Stomach smooth muscle (tissue), 2 donors: ENCODE data around the gene CLHC1.

Experiments used
- H3K27ac ChIP-seq: one replicate; pipeline ENCODE4 v1.7.0; 2013; ENCODE audit warnings: mild to moderate bottlenecking, low read length, inconsistent platforms
- H3K27me3 ChIP-seq, 2 donors: one replicate each; pipeline ENCODE4 v1.7.0; 2013; ENCODE audit warnings: low read length in 2 of 2; ENCODE audit not compliant: insufficient read depth in 2 of 2, control insufficient read depth in 1 of 2
- H3K36me3 ChIP-seq, 2 donors: one replicate each; pipeline ENCODE4 v1.7.0; 2013; ENCODE audit warnings: low read length in 2 of 2; ENCODE audit not compliant: control insufficient read depth in 2 of 2, insufficient read depth in 2 of 2
- H3K4me1 ChIP-seq: one replicate; pipeline ENCODE4 v1.7.0; 2013; ENCODE audit warnings: low read length; ENCODE audit not compliant: control insufficient read depth, insufficient read depth
- H3K4me3 ChIP-seq, 2 donors: one replicate each; pipeline ENCODE4 v1.7.0; 2013; ENCODE audit warnings: low read length in 2 of 2
- H3K9ac ChIP-seq, 2 donors: one replicate each; pipeline ENCODE4 v1.7.0; 2013; ENCODE audit warnings: low read length in 2 of 2, mild to moderate bottlenecking in 1 of 2
- H3K9me3 ChIP-seq, 2 donors: one replicate each; pipeline ENCODE4 v1.7.0; 2013; ENCODE audit warnings: low read length in 2 of 2; ENCODE audit not compliant: control insufficient read depth in 2 of 2
- donor health status: healthy.
- donor health status: Pancreatic carcinoma.

Gene CLHC1

DNA sequence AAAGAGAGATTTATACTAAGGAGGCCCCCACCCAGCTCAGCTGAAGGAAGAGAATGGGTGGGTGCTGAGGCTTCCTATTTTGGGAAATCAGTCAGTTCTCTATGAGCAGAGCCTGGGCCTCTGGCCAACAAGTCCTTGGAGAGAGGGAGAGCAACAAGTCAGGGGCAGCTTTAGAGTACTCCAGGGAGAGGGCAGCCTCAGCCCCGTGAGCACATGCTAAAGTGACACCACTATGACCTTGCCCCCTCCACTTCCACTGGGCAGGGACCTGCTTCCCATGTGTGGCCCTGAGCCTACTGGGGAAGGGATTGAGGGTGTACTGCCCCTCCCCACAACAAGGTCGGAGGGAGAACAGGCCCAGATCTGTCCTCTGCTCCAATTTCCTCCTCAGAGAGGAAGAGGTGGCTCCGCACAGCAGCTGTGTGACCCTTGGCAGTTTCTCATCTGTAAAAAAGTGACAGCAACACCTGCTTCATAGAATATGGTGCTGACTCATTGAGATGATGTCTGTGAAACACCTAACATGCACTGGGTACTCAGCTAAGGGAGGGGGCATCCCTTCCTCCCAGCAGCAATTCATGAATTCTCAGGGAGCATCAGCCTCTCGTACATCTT is 72.9 kb downstream of the CLHC1 start:
- Histone ChIP-seq H3K27ac (peak overlapping the region; percentile 24), H3K4me1 (peaks cover 58% of the 10 kb centered on the region)

DNA sequence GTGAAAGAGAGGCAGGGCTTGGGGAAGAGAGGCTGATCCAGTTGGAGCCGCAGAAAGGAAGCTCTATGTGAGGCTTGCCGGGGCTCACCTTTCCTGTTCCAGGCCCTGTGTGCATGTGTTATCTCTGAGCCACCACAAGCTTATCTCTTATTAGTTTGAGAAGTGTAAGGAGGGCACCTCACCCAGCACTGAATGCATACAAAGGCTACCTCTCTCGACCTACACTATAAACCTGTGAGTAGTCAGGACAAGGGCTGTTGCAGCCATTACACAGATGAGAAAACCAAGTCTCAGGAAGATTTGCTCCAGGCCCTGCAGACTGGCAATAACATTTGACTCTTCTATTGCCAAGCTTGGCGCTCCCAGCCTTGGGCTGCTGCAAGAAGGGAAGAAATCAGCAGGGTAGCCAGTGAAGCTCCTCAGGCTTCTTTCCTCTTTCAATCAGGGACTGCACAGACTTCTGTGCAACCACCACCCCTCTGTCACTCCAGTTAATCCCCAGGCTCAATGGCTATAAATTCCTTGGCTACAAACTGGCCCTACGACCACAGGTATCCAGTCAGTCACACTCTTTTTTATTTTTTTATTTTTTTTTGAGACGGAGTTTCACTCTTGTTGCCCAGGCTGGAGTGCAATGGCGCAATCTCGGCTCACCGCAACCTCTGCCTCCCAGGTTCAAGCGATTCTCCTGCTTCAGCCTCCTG is 73.8 kb downstream of the CLHC1 start:
- H3K27me3 ChIP-seq: no peaks in the 10 kb centered on the region
- no peak overlapping the region for H3K9ac ChIP-seq
- H3K4me3 ChIP-seq: no peak overlapping the region
- no peaks in the 10 kb centered on the region for H3K9me3 ChIP-seq
- H3K27ac ChIP-seq: peak overlapping the region; percentile 19
- peaks cover 58% of the 10 kb centered on the region for H3K4me1 ChIP-seq
- no peaks in the 10 kb centered on the region for H3K36me3 ChIP-seq

More for the DNA sequence above, 72.9 kb downstream of the CLHC1 start:
- no peaks in the 10 kb centered on the region for H3K27me3 ChIP-seq
- H3K9ac ChIP-seq: peak overlapping the region in 1 of 2 donors; percentile 36
- H3K36me3 ChIP-seq: no peaks in the 10 kb centered on the region
- no peaks in the 10 kb centered on the region for H3K9me3 ChIP-seq
- peak overlapping the region in 1 of 2 donors; percentile 15 for H3K4me3 ChIP-seq

DNA sequence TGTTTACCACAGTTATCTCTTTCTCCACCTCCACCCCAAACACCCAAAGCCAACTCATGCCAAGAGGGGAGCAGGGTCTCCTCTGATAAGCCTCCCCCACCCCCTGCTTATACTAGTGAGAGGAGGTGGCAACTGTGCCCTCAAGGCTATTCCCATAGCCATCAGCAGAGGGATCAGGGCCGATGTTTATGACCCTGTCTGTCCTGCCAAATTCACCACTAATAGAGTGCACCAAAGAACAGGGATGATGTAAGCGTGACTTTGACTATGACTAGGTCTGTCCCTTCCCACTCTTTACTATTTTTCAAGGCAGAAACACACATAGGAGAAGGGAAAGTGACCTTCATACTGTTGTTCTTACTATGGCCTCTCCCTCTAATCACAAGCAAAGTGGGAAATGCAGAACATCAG is 74.6 kb downstream of the CLHC1 start:
- Histone ChIP-seq H3K27me3 (no peaks in the 10 kb centered on the region), H3K36me3 (no peaks in the 10 kb centered on the region), H3K27ac (peak overlapping the region; percentile 60), H3K4me1 (peaks cover 57% of the 10 kb centered on the region), H3K4me3 (no peak overlapping the region), H3K9ac (no peak overlapping the region), H3K9me3 (no peaks in the 10 kb centered on the region)

DNA sequence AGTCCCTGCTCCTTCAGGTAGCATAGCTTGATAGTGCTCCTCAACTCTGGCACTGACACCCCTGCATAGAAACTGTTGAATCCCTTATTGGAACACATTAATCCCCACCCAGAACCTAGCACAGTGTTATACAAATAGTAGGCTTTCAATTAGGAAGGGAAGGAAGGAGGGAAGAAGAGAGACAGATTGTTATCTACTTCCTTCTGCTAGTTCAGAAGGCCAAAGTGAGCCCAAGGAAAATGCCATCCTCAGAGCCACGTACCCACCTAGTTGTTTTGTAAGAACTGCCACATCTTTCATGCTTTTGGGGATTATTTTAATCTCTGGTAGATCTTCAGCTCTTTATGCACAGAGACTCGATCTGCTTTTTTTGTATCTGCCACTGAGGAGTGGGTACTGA is 75.1 kb downstream of the CLHC1 start:
- Histone ChIP-seq H3K4me1 (peaks cover 61% of the 10 kb centered on the region), H3K27ac (peak overlapping the region; percentile 60), H3K9ac (no peak overlapping the region)

DNA sequence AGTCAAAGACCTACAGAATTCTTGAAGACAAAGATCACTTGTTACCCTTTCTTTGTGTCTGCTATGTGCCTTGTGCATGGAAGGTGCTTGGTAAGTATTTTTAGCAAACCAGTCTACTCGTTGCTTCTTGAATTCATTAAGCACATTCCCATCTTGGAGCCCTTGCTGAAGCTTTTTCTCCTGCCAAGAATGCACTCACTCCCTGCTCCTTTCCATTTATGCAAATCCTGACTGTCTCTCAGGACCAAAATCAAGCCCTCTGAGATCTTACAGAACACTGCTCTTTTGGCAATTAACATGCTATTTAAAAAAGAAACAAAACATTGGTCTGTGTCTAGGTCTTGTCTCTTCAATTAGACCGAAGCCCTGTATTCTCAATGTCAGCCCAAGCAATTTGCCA is 75.8 kb downstream of the CLHC1 start:
- Histone ChIP-seq H3K27ac (peak overlapping the region; percentile 60), H3K36me3 (no peaks in the 10 kb centered on the region), H3K4me3 (peak overlapping the region; percentile 0 to 28), H3K27me3 (no peaks in the 10 kb centered on the region), H3K9me3 (no peaks in the 10 kb centered on the region), H3K9ac (no peak overlapping the region), H3K4me1 (peaks cover 68% of the 10 kb centered on the region)

More for the DNA sequence above, 75.1 kb downstream of the CLHC1 start:
- Histone ChIP-seq H3K9me3 (no peaks in the 10 kb centered on the region), H3K36me3 (no peaks in the 10 kb centered on the region), H3K4me3 (peak overlapping the region in 1 of 2 donors; percentile 0), H3K27me3 (no peaks in the 10 kb centered on the region)

DNA sequence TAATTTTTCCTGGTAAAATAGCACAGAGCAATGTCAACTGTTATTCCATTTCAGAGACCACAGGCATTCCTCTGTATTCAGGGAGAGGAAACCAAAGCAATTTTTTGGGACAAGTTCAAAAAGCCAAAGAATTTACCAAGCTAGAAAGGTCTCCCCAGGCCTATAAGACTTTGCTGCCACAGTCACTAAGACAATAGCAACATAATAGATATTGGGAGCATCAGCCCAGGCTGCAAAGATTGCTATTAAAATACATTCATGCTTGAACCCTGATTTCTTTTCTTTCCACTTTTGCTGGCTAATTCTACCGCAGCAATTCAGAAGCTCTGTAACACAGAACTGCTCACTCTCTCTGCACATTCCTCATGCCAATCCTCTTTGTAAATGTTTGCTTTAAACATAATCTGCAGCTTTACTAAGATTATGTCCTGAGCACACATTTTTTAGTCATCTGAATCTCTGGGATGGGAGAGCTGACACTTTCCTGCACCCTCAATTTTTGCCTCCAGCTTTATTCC is 76.3 kb downstream of the CLHC1 start:
- peaks cover 73% of the 10 kb centered on the region for H3K4me1 ChIP-seq
- H3K36me3 ChIP-seq: no peaks in the 10 kb centered on the region
- peak overlapping the region; percentile 28 to 44 for H3K4me3 ChIP-seq
- H3K27me3 ChIP-seq: no peaks in the 10 kb centered on the region
- H3K27ac ChIP-seq: peak overlapping the region; percentile 76
- H3K9ac ChIP-seq: no peak overlapping the region
- H3K9me3 ChIP-seq: no peaks in the 10 kb centered on the region

DNA sequence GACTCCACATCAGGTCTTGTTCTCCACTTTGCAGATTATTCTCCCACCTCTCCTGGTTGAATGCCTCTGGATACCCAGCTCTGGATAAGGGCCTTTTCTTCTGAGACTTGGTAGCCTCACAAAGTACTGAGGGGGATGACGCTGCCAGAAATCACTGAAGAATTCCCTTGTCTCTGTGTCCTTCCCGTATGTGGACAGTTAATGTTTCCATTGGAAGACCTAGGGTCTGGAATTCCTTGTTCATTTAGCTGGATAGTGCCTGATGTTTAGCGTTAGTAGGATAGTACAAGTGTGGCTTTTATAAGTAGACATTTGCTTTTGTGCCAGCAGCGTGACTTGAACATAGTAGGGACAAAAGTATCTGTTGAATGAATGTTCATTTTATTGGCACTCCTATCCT is 76.9 kb downstream of the CLHC1 start:
- Histone ChIP-seq H3K4me3 (peak overlapping the region in 1 of 2 donors; percentile 44), H3K27me3 (no peaks in the 10 kb centered on the region), H3K4me1 (peaks cover 71% of the 10 kb centered on the region), H3K9ac (peak overlapping the region in 1 of 2 donors; percentile 21), H3K27ac (peak overlapping the region; percentile 76), H3K36me3 (no peaks in the 10 kb centered on the region), H3K9me3 (no peaks in the 10 kb centered on the region)

DNA sequence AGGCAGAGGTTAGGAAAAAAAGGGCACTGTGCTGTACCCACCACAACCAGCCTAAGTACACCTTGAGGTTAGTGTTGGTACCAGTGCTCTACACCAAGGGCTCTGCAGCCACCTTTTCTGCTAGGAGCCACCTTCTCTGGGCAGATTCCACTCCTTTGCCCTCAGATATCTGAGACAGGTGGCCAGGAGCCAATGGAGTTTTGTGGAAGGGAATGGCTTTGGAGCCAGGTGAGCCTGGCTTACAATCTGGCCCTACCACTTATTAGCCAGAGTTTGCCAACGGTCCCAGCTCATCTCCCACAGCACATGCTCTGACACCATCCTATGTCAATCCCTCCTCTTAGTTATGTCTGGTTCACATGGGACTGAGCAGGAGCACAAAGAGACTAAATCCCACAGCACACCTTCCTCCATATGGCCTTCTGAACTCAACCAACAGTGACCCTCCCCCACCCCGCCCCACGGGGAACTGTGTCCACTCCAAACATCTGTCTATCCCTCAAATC is 77.5 kb downstream of the CLHC1 start:
- Histone ChIP-seq H3K4me1 (peaks cover 70% of the 10 kb centered on the region), H3K9me3 (no peaks in the 10 kb centered on the region), H3K27ac (peak overlapping the region; percentile 76), H3K9ac (peak overlapping the region in 1 of 2 donors; percentile 21), H3K36me3 (no peaks in the 10 kb centered on the region), H3K27me3 (no peaks in the 10 kb centered on the region), H3K4me3 (peak overlapping the region in 1 of 2 donors; percentile 44)

DNA sequence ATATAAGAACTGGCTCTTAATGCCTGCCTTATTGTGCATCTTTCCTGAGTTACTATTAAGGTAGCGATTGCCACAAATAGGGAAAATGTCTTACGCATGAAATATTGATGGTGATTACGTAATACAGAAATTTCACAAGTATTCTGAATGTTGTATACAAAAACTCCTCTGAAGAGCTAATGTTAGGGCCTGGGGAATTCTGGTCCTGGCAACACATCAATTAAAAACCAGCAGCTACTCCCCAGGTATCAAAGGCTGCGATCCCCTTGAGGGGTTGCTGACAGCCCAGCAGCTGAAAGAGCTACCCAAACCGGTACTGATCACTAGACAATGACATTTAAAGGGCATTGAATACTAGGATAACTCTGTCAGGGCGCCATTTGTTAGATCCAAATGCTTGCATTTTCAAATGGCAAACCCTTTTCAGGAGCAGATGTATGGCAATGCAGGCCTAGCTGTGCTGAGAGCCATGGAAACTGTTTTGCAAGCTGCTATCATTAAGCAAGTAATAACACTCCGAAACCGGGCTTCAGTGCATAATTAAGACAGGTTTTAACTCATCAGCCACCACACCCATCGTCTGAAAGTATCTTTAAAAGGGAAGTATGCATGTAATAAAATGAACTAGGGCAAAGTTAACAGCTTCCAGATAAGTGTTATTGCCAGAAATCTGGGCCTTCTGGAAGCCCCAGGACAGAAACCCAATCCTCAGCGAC is 78.4 kb downstream of the CLHC1 start:
- Histone ChIP-seq H3K27ac (peak overlapping the region; percentile 76), H3K4me1 (peaks cover 63% of the 10 kb centered on the region)

DNA sequence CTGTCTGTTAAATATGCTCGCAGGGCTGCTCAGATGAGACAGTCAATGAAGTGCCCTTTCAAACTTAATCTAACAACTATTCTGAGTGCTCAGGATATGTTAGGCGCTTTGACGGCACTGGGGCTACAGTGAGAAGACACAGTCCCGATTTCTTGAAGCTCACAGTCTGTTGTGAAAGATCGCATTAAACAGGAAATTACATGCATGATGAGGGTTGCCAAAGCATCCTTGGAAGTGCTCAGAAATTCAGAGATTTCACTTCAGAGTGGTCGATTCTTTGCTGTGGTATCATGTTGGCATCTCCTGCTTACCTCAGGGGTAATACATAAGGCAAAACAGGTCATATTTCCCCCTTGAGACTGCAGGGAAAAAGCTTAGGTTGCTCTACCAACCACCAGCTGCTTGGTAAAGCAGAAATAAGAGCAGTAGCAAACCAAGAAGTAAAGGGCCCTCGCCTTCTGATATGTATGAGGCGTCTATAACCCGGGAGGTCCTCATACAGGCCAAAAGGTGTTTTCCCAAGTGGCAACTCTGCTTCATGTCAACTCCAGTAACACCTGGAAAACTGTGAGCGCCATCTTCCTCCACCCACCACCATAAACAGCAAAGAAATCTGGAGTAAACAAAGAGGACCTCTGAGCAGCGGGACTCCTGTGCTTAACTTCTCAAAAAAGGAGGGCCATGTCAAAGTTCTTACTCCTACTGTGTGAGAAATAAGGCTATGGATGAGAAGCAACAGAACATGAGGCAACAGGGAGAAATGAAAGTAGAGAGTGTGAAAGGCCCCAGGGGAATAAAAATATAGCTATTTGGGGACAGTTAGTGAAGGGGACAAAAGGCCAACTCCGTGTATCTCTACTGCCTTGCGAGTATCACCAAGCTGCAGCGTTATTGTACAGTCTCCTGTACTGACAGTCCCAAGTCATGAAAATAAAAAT is 79.3 kb downstream of the CLHC1 start:
- H3K9ac ChIP-seq: no peak overlapping the region
- H3K9me3 ChIP-seq: no peaks in the 10 kb centered on the region
- no peaks in the 10 kb centered on the region for H3K27me3 ChIP-seq
- peak overlapping the region; percentile 76 for H3K27ac ChIP-seq
- no peak overlapping the region for H3K4me3 ChIP-seq
- H3K4me1 ChIP-seq: peaks cover 55% of the 10 kb centered on the region
- H3K36me3 ChIP-seq: no peaks in the 10 kb centered on the region

More for the DNA sequence above, 78.4 kb downstream of the CLHC1 start:
- H3K9ac ChIP-seq: no peak overlapping the region
- no peaks in the 10 kb centered on the region for H3K9me3 ChIP-seq
- no peaks in the 10 kb centered on the region for H3K27me3 ChIP-seq
- no peaks in the 10 kb centered on the region for H3K36me3 ChIP-seq
- H3K4me3 ChIP-seq: no peak overlapping the region
